Tibial artery (tissue), 4 donors: ENCODE measurements around the gene CDC42EP4.

Source experiments
- DNase-seq, 2 donors: peaks; one replicate each; pipeline ENCODE4 v3.0.0-alpha.2; 2019
- H3K27ac ChIP-seq, 2 donors: fragments of 200-600 bp; sonication (generic) in 1 of 2; 1 replicate in 1 of 2; 2 replicates in 1 of 2; pipeline ENCODE4 v1.5.1; 2018 to 2019; ENCODE audit warnings: mild to moderate bottlenecking in 1 of 2
- H3K27me3 ChIP-seq, 2 donors: fragments of 200-600 bp; sonication (generic) in 1 of 2; one replicate each; pipeline versions ENCODE4 v1.5.1 to v1.6.0; 2016 to 2019
- H3K36me3 ChIP-seq, 3 donors: fragments of 200-600 bp; sonication (generic) in 2 of 3; one replicate each; pipeline ENCODE4 v1.5.1; 2016 to 2019; ENCODE audit warnings: mild to moderate bottlenecking in 2 of 3
- H3K4me1 ChIP-seq, 4 donors: fragments of 200-600 bp; sonication (generic) in 2 of 4; 1 replicate in 3 of 4; 2 replicates in 1 of 4; pipeline ENCODE4 v1.5.1; 2016 to 2019
- H3K4me3 ChIP-seq, 2 donors: fragments of 200-600 bp; sonication (generic) in 1 of 2; 1 replicate in 1 of 2; 2 replicates in 1 of 2; pipeline ENCODE4 v1.5.1; 2018 to 2019; ENCODE audit warnings: mild to moderate bottlenecking in 2 of 2
- H3K9me3 ChIP-seq, 3 donors: fragments of 200-600 bp; sonication (generic) in 1 of 3; one replicate each; pipeline ENCODE4 v1.5.1; 2016 to 2019
- intact Hi-C: fragments of 100-400 bp; cut with DNase I; formaldehyde crosslinking; loops from one replicate; pipeline ENCODE4 v1.15.0; 2023; ENCODE audit warnings: low total_unique reads
- TF ChIP-seq, protein P1 (sequence below), 2 experiments: fragments of 200-600 bp in 1 of 2; fragments of 450-650 bp in 1 of 2; IDR thresholded peaks; one replicate each; pipeline ENCODE4 v1.5.1; 2017 to 2019; ENCODE audit warnings: antibody characterized with exemption in 2 of 2, mild to moderate bottlenecking in 1 of 2, moderate library complexity in 1 of 2

CDC42EP4 gene

DNA sequence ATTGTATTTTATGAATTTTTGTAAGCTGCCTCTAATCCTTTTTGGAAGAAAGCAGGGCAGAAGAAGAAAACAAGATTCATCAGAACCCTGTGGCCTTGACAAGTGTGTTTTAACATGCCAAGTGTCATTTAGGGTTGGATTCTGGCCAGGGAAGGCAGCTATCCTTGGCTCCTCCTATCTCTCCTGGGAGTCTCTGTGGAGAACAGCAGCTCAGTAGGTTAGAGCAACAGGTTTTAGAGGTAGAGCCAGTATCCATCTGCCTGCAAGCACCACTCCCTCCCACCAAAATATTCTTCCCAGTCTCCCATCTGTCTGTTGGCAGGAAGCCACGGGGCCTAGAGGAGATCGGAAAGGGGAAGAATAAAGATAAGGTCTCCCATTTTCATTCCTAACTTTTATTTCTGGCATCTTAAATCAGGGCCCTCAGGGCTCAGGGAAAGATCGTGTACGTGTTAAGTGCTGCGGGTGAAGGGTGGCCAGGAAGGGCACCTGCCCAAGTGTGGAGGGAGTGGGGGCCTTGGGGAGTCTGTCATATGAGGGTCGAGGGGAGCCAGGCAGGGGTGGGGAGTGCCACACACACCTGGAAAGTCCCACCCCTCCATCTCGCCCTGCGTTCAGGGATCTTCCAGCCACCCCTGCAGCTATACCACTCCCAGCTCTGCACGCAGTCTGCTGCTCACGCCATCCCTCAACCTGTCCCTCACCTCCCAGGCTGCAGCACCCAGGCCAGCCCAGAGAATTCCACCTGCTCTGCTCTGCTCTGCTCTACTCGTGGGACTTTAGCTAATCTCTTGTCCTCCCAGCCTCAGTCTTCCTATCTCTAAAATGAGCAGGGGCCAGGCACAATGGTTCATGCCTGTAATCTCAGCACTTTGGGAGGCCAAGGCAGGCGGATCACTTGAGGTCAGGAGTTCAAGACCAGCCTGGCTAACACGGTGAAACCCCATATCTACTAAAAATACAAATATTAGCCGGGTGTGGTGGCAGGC lies 33.0 kb downstream of the CDC42EP4 start:
- peaks cover 5 to 35% (median 28%) of the 10 kb centered on the region in 4 donors for H3K4me1 ChIP-seq
- peak overlapping the region; percentile 23 to 53 for H3K27ac ChIP-seq
- H3K27me3 ChIP-seq: no peaks in the 10 kb centered on the region
- H3K36me3 ChIP-seq: peaks cover 0 to 7% (median 0%) of the 10 kb centered on the region in 3 donors
- TF ChIP-seq, protein P1, sequence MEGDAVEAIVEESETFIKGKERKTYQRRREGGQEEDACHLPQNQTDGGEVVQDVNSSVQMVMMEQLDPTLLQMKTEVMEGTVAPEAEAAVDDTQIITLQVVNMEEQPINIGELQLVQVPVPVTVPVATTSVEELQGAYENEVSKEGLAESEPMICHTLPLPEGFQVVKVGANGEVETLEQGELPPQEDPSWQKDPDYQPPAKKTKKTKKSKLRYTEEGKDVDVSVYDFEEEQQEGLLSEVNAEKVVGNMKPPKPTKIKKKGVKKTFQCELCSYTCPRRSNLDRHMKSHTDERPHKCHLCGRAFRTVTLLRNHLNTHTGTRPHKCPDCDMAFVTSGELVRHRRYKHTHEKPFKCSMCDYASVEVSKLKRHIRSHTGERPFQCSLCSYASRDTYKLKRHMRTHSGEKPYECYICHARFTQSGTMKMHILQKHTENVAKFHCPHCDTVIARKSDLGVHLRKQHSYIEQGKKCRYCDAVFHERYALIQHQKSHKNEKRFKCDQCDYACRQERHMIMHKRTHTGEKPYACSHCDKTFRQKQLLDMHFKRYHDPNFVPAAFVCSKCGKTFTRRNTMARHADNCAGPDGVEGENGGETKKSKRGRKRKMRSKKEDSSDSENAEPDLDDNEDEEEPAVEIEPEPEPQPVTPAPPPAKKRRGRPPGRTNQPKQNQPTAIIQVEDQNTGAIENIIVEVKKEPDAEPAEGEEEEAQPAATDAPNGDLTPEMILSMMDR (IDR thresholded peaks at IDR 0.05): no peak
- H3K9me3 ChIP-seq: no peaks in the 10 kb centered on the region
- intact Hi-C loops: loop anchor here (10.0 kb wide), 1 partner anchor 46 kb away; no protein-coding TSS in a partner anchor
- DNase-seq: peak in 1 of 2 donors; percentile 51
- no peak overlapping the region for H3K4me3 ChIP-seq

DNA sequence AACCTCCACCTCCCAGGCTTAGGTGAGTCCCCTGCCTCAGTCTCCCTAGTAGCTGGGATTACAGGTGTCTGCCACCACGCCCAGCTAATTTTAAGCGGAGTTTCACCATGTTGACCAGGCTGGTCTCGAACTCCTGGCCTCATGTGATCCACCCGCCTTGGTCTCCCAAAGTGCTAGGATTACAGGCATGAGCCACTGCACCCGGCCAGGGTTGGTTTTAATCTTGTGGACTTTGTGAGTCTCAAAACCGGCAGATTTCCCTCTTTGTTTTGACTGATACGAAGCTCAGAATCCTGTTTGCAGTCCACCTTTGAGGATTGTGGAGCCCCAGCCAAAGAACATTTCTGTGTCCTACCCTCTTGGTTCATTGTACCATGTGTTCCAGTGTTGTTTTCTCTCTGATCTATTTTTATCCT lies 33.7 kb downstream of the CDC42EP4 start:
- TF ChIP-seq, protein P1 (IDR thresholded peaks at IDR 0.05): no peak
- no peaks in the 10 kb centered on the region for H3K9me3 ChIP-seq
- H3K27ac ChIP-seq: peak overlapping the region; percentile 23 to 53
- H3K36me3 ChIP-seq: peaks cover 0 to 7% (median 0%) of the 10 kb centered on the region in 3 donors
- intact Hi-C loops: loop anchor here (10.0 kb wide), 1 partner anchor 47 kb away; no protein-coding TSS in a partner anchor
- no peak for DNase-seq
- no peaks in the 10 kb centered on the region for H3K27me3 ChIP-seq
- H3K4me3 ChIP-seq: no peak overlapping the region
- H3K4me1 ChIP-seq: peaks cover 5 to 28% (median 21%) of the 10 kb centered on the region in 4 donors

DNA sequence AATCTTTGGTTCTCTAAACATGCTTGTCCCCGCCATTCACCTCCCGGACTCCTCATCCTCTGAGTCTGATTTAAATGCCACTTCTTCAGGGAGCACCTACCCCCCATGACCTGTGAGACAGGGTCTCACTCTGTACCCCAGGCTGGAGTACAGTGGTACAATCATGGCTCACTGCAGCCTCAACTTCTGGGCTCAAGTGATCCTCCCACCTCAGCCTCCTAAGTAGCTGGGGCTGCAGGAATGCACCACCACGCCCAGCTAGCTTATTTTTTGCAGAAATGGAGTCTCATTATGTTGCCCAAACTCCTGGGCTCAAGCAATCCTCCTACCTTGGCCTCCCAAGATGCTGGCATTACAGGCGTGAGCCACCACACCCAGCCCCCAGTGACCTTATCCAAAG lies 37.3 kb downstream of the CDC42EP4 start:
- no peaks in the 10 kb centered on the region for H3K9me3 ChIP-seq
- no peaks in the 10 kb centered on the region for H3K36me3 ChIP-seq
- no peak for DNase-seq
- intact Hi-C loops: loop anchor here (10.0 kb wide), 1 partner anchor 50 kb away; no protein-coding TSS in a partner anchor
- no peak overlapping the region for H3K27ac ChIP-seq
- TF ChIP-seq, protein P1 (IDR thresholded peaks at IDR 0.05): no peak
- H3K4me1 ChIP-seq: peaks cover 5 to 21% (median 18%) of the 10 kb centered on the region in 4 donors
- H3K4me3 ChIP-seq: no peak overlapping the region
- no peaks in the 10 kb centered on the region for H3K27me3 ChIP-seq

DNA sequence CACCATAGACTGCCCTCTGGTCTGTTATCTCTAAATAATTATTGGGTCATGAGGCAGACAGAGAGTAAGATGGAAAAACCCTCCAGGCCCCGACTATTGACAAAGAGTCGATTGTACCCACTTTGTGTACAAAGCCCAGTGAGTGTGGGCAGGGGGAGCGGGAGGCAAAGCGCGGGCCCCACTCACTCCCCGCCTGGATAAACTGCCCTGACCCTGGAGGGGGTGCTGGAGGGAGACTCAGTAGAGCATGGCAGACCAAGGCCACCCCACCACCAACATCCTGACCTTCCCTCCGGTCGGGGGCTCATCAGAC lies 38.9 kb downstream of the CDC42EP4 start:
- no peak overlapping the region for H3K4me3 ChIP-seq
- no peaks in the 10 kb centered on the region for H3K27me3 ChIP-seq
- H3K9me3 ChIP-seq: no peaks in the 10 kb centered on the region
- peaks cover 0 to 5% (median 3%) of the 10 kb centered on the region in 4 donors for H3K4me1 ChIP-seq
- TF ChIP-seq, protein P1 (IDR thresholded peaks at IDR 0.05): no peak
- intact Hi-C loops: loop anchor here (10.0 kb wide), 1 partner anchor 52 kb away; no protein-coding TSS in a partner anchor
- no peak overlapping the region for H3K27ac ChIP-seq
- no peaks in the 10 kb centered on the region for H3K36me3 ChIP-seq
- DNase-seq: no peak

DNA sequence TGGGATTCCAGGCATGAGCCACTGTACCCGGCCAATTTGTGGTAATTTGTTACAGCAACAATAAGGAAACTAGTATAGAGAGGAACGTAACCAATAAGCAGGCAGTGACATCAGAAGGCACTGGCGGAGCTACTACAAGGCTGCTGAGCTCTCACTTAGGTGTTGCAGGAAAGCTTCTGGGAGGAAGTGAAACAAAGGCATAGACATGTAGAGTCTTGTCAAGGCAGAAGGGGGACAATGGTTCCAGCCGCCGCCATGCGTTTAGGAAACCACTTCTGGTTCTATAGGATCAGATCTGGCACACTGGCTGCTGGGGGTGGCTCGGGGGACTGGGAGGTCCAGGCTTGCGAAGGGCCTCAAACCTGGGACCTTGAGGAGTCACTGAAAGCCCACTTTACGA lies 40.7 kb downstream of the CDC42EP4 start:
- Histone ChIP-seq H3K4me3 (no peak overlapping the region), H3K27ac (no peak overlapping the region), H3K27me3 (no peaks in the 10 kb centered on the region), H3K4me1 (no peaks in the 10 kb centered on the region), H3K9me3 (no peaks in the 10 kb centered on the region), H3K36me3 (no peaks in the 10 kb centered on the region)
- TF ChIP-seq, protein P1 (IDR thresholded peaks at IDR 0.05): no peak
- DNase-seq: no peak
- intact Hi-C loops: loop anchor here (10.0 kb wide), 1 partner anchor 54 kb away; no protein-coding TSS in a partner anchor
